ENCODE data around the gene PTPRB. TPM values are rescaled to one million over a fixed set of nuclear protein-coding genes. Genes with fewer than 3 reads are reported as not detected.

Gene PTPRB
- total RNA-seq, 1 experiment from 2014 or later, result 0.17 TPM

DNA sequence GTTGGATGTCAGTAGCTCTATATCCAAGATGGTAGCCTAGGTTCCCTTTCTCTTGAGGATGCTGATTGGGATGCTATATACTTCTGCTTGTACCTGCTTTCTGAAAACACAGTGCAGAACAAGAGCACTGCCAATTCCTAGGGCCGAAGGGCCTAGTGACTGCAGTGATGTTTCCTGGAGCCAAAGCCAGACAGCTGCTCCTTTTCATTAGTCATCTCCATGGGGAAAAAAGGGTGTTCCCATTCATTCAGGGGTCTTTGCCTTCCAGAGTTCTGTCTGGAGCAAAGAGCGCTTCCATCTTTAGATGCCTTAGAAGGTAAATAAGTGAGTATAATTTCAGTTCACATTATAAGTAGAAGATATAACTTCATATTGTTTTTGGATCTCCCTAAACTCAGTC lies 85.5 kb downstream of the PTPRB start:
- ChIA-PET POLR2A (no interaction called here), CTCF (no interaction called here), RAD21 (ENCODE audit: low non-redundant PET in 1 of 2, low total read pairs in 2 of 2, uncharacterized antibody in 2 of 2, unreplicated experiment in 2 of 2) (no interaction called here)
- H3K79me2 ChIP-seq (ENCODE audit: insufficient read depth, low read length), result no peaks in the 10 kb centered on the region
- no peak overlapping the region for H2AFZ ChIP-seq (ENCODE audit: low read depth, low read length, poor library complexity, severe bottlenecking)
- H4K20me1 ChIP-seq (ENCODE audit: insufficient read depth), result no peaks in the 10 kb centered on the region
- TF ChIP-seq POLR2A (IDR thresholded peaks at IDR 0.05; ENCODE audit: borderline replicate concordance, extremely low read depth, insufficient read depth, insufficient read length) (no peak), EZH2 (IDR thresholded peaks at IDR 0.05) (no peak), REST (IDR thresholded peaks at IDR 0.05; ENCODE audit: low read depth) (no peak), ZNF274 (IDR thresholded peaks at IDR 0.05; ENCODE audit: low read depth, low read length) (no peak), POLR2AphosphoS5 (IDR thresholded peaks at IDR 0.05; ENCODE audit: low read depth, low read length) (no peak), EZH2phosphoT487 (IDR thresholded peaks at IDR 0.05; ENCODE audit: borderline replicate concordance) (no peak)
- no peak overlapping the region for H3K27ac ChIP-seq (ENCODE audit: low read depth, low read length)
- no peak overlapping the region for H3K9ac ChIP-seq (ENCODE audit: low read length)
- no peaks in the 10 kb centered on the region for H3K36me3 ChIP-seq (ENCODE audit: control insufficient read depth in 1 of 2, insufficient read depth in 2 of 2, low read length in 2 of 2)
- BruUV-seq (replicated peaks), result no TSS peak
- H3K27me3 ChIP-seq (ENCODE audit: insufficient read depth, low read length), result no peaks in the 10 kb centered on the region
- no peaks in the 10 kb centered on the region for H3K9me3 ChIP-seq (ENCODE audit: control insufficient read depth in 1 of 2, insufficient read depth in 1 of 2, low read depth in 1 of 2, low read length in 2 of 2)
- H3K4me3 ChIP-seq (replicated peaks in 1 of 2; ENCODE audit: low read depth in 1 of 2, low read length in 2 of 2), result no peak overlapping the region
- intact Hi-C loops (cut with micrococcal nuclease), result no loop called here
- no peak for ATAC-seq
- DNase-seq (ENCODE audit: low read depth, low spot score), result no peak
- no peaks in the 10 kb centered on the region for H3K9me2 ChIP-seq (ENCODE audit: insufficient read depth)
- peaks cover 7 to 27% of the 10 kb centered on the region in 2 experiments for H3K4me1 ChIP-seq (ENCODE audit: control insufficient read depth in 1 of 2, insufficient read depth in 2 of 2, low read length in 2 of 2)
- no peak overlapping the region for H3K4me2 ChIP-seq (ENCODE audit: low read length)

DNA sequence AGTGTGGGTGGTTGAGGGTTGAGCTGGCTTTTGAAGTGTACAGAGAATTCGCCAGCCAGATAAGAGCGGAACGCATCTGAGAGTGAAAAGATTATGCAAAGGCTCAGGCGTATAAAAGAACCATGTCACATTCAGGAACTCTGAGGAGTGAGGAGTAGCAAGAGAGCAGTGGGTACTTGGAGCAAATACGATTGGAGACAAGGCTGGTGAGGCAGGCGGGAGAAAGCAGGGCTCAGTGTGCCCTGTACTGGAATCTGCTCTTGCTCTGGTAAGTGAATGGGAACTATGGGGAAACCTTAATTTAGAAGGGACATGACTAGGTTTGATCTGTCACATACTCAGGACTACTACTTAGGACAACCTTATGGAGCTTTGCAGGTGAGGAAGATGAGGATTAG lies 87.0 kb downstream of the PTPRB start:
- Histone ChIP-seq H3K4me1 (ENCODE audit: control insufficient read depth in 1 of 2, insufficient read depth in 2 of 2, low read length in 2 of 2) (peaks cover 0 to 11% of the 10 kb centered on the region in 2 experiments; a peak in 2 of 4 replicates), H3K27me3 (ENCODE audit: insufficient read depth, low read length) (no peaks in the 10 kb centered on the region), H2AFZ (ENCODE audit: low read depth, low read length, poor library complexity, severe bottlenecking) (no peak overlapping the region), H3K79me2 (ENCODE audit: insufficient read depth, low read length) (no peaks in the 10 kb centered on the region), H4K20me1 (ENCODE audit: insufficient read depth) (no peaks in the 10 kb centered on the region), H3K9me2 (ENCODE audit: insufficient read depth) (no peaks in the 10 kb centered on the region), H3K27ac (ENCODE audit: low read depth, low read length) (no peak overlapping the region), H3K36me3 (ENCODE audit: control insufficient read depth in 1 of 2, insufficient read depth in 2 of 2, low read length in 2 of 2) (no peaks in the 10 kb centered on the region), H3K9ac (ENCODE audit: low read length) (no peak overlapping the region), H3K4me2 (ENCODE audit: low read length) (no peak overlapping the region), H3K4me3 (replicated peaks in 1 of 2; ENCODE audit: low read depth in 1 of 2, low read length in 2 of 2) (no peak overlapping the region), H3K9me3 (ENCODE audit: control insufficient read depth in 1 of 2, insufficient read depth in 1 of 2, low read depth in 1 of 2, low read length in 2 of 2) (no peaks in the 10 kb centered on the region)
- ChIA-PET POLR2A (no interaction called here), RAD21 (ENCODE audit: low non-redundant PET in 1 of 2, low total read pairs in 2 of 2, uncharacterized antibody in 2 of 2, unreplicated experiment in 2 of 2) (no interaction called here), CTCF (no interaction called here)
- intact Hi-C loops (cut with micrococcal nuclease), result no loop called here
- no TSS peak for BruUV-seq (replicated peaks)
- DNase-seq (ENCODE audit: low read depth, low spot score), result no peak
- no peak for ATAC-seq
- TF ChIP-seq, protein P1, sequence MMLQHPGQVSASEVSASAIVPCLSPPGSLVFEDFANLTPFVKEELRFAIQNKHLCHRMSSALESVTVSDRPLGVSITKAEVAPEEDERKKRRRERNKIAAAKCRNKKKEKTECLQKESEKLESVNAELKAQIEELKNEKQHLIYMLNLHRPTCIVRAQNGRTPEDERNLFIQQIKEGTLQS (IDR thresholded peaks at IDR 0.05), result no peak
- no peak for TF ChIP-seq POLR2A (IDR thresholded peaks at IDR 0.05; ENCODE audit: borderline replicate concordance, extremely low read depth, insufficient read depth, insufficient read length)
- TF ChIP-seq EGR1 (IDR thresholded peaks at IDR 0.05; ENCODE audit: low read depth), result no peak
- no peak for TF ChIP-seq MAX (IDR thresholded peaks at IDR 0.05)
- TF ChIP-seq RAD21 (IDR thresholded peaks at IDR 0.05; ENCODE audit: low read depth), result no peak
- TF ChIP-seq POLR2AphosphoS5 (IDR thresholded peaks at IDR 0.05; ENCODE audit: low read depth, low read length), result no peak
- no peak for TF ChIP-seq SIN3A (IDR thresholded peaks at IDR 0.05; ENCODE audit: low read depth)
- no peak for TF ChIP-seq JUND (IDR thresholded peaks at IDR 0.05)
- no peak for TF ChIP-seq EZH2 (IDR thresholded peaks at IDR 0.05)
- TF ChIP-seq TCF7L2 (IDR thresholded peaks at IDR 0.05; ENCODE audit: borderline replicate concordance, extremely low read depth, insufficient read depth, insufficient read length), result no peak
- TF ChIP-seq FOSL1 (IDR thresholded peaks at IDR 0.05; ENCODE audit: low read depth), result no peak
- no peak for TF ChIP-seq YY1 (IDR thresholded peaks at IDR 0.05; ENCODE audit: extremely low read depth, insufficient replicate concordance, low read depth, low read length)
- no peak for TF ChIP-seq SP1 (IDR thresholded peaks at IDR 0.05; ENCODE audit: low read depth)
